HepG2 (cell line): ENCODE data around the gene COL2A1. TPM values are rescaled to one million over a fixed set of nuclear protein-coding genes. Genes with fewer than 3 reads are reported as not detected.

ENCODE experiments used
- ATAC-seq: fragments of 200-7000 bp; cut with Tn5 transposase; 3 replicates; pipeline ENCODE4 v1.9.1; 2020; ENCODE audit warnings: mild to moderate bottlenecking, moderate library complexity
- BruUV-seq: library from RNA; stranded (reverse); fragments of 400-500 nt; replicated peaks from 2 replicates; lab custom pipeline; 2021; lab: Mats Ljungman, UMichigan
- CTCF ChIA-PET: fragments of 300-600 bp; formaldehyde crosslinking; extraction: SDS; loops from one replicate; lab custom pipeline; 2021; ENCODE audit warnings: low total read pairs, inconsistent platforms, low intra/inter-chr PET ratio; lab: Yijun Ruan, JAX
- POLR2A ChIA-PET: fragments of 350-600 bp; sonication (Branson Sonifier 250); formaldehyde crosslinking; loops from one replicate; lab custom pipeline; 2020; ENCODE audit warnings: antibody characterized with exemption, inconsistent platforms; lab: Yijun Ruan, JAX
- DNase-seq: peaks from one replicate; pipeline ENCODE4 v3.0.0-alpha.2; 2015; ENCODE audit warnings: low spot score
- FAIRE-seq: peaks from 3 replicates; lab custom pipeline; 2011; peaks lifted over from hg19 to GRCh38; lab: Jason Lieb, UNC
- H2AFZ ChIP-seq: one replicate; pipeline ENCODE4 v1.6.1; 2011; ENCODE audit warnings: low read length, inconsistent platforms
- H3K27ac ChIP-seq: fragments of 300-600 bp; 3 replicates; pipeline ENCODE4 v1.8.0; 2011; ENCODE audit warnings: mixed run types, mild to moderate bottlenecking, mixed read lengths, low read length, inconsistent platforms; ENCODE audit not compliant: insufficient read depth; ENCODE audit errors: extremely low read length
- H3K27me3 ChIP-seq, 2 experiments: fragments of 200-600 bp in 1 of 2; 2 replicates in 1 of 2; 3 replicates in 1 of 2; pipeline versions ENCODE4 v1.6.0 to v1.8.0; 2011; ENCODE audit warnings: low read length in 2 of 2, mild to moderate bottlenecking in 2 of 2, moderate library complexity in 2 of 2, inconsistent platforms in 1 of 2; ENCODE audit not compliant: insufficient read depth in 2 of 2, control insufficient read depth in 1 of 2
- H3K36me3 ChIP-seq, 2 experiments: fragments of 200-600 bp in 1 of 2; replicated peaks in 1 of 2; 2 replicates in 1 of 2; 3 replicates in 1 of 2; pipeline versions ENCODE4 v1.5.1 to v1.8.0; 2011; ENCODE audit warnings: low read length in 2 of 2, inconsistent platforms in 1 of 2; ENCODE audit not compliant: insufficient read depth in 2 of 2, control insufficient read depth in 1 of 2
- H3K4me1 ChIP-seq: 2 replicates; pipeline ENCODE4 v1.5.1; 2012; ENCODE audit warnings: low read length, inconsistent platforms; ENCODE audit not compliant: insufficient read depth
- H3K4me2 ChIP-seq: 2 replicates; pipeline ENCODE4 v1.6.0; 2011; ENCODE audit warnings: low read depth, low read length, inconsistent platforms
- H3K4me3 ChIP-seq, 3 experiments: fragments of 200-600 bp in 1 of 3; sonication (generic), shearing (Covaris generic) in 1 of 3; replicated peaks in 1 of 3; 2 replicates each; pipeline ENCODE4 v1.5.1; 2011 to 2016; ENCODE audit warnings: low read length in 3 of 3, inconsistent platforms in 2 of 3, low read depth in 2 of 3, mild to moderate bottlenecking in 2 of 3, control low read depth in 1 of 3, mixed read lengths in 1 of 3; ENCODE audit not compliant: insufficient read depth in 1 of 3
- H3K79me2 ChIP-seq: one replicate; pipeline ENCODE4 v1.6.1; 2011; ENCODE audit warnings: low read length, inconsistent platforms; ENCODE audit not compliant: insufficient read depth
- H3K9ac ChIP-seq: 2 replicates; pipeline ENCODE4 v1.6.0; 2011; ENCODE audit warnings: mild to moderate bottlenecking, low read depth, low read length, inconsistent platforms; ENCODE audit not compliant: insufficient read depth
- H3K9me3 ChIP-seq: 2 replicates; pipeline ENCODE4 v1.5.1; 2012; ENCODE audit warnings: mild to moderate bottlenecking, low read length
- H4K20me1 ChIP-seq: 2 replicates; pipeline ENCODE4 v1.6.0; 2011; ENCODE audit warnings: inconsistent platforms, mild to moderate bottlenecking, low read length, moderate library complexity; ENCODE audit not compliant: insufficient read depth
- GZF1 ChIP-seq: sonication (generic); formaldehyde crosslinking; IDR thresholded peaks from 2 replicates; pipeline ENCODE4 v1.5.1; 2020; ENCODE audit warnings: mild to moderate bottlenecking, missing genetic modification reagents
- JUN ChIP-seq: sonication (generic); formaldehyde crosslinking; IDR thresholded peaks from 2 replicates; pipeline ENCODE4 v1.4.0; 2020; ENCODE audit warnings: mild to moderate bottlenecking, missing genetic modification reagents
- KLF12 ChIP-seq: sonication (generic); formaldehyde crosslinking; IDR thresholded peaks from 2 replicates; pipeline ENCODE4 v1.4.0; 2020; ENCODE audit warnings: missing genetic modification reagents, borderline replicate concordance
- NFKB2 ChIP-seq: sonication (generic); formaldehyde crosslinking; IDR thresholded peaks from 2 replicates; pipeline ENCODE4 v1.4.0; 2020; ENCODE audit warnings: missing genetic modification reagents, borderline replicate concordance
- NKX3-1 ChIP-seq: sonication (generic); formaldehyde crosslinking; IDR thresholded peaks from 2 replicates; pipeline ENCODE4 v1.5.0; 2020; ENCODE audit warnings: missing genetic modification reagents
- NR2F6 ChIP-seq, 2 experiments: IDR thresholded peaks; 2 replicates each; pipeline ENCODE4 v1.6.1; 2016; ENCODE audit warnings: antibody characterized with exemption in 1 of 2, mild to moderate bottlenecking in 1 of 2
- RARA ChIP-seq: IDR thresholded peaks from 2 replicates; pipeline ENCODE4 v1.6.1; 2016; ENCODE audit warnings: missing genetic modification reagents, missing compliant biosample characterization
- SIN3B ChIP-seq: fragments of 150-350 bp; IDR thresholded peaks from 2 replicates; pipeline ENCODE4 v1.6.1; 2014; ENCODE audit warnings: low read length
- SIX1 ChIP-seq: sonication (generic); formaldehyde crosslinking; IDR thresholded peaks from 2 replicates; pipeline ENCODE4 v1.4.0; 2020; ENCODE audit warnings: missing genetic modification reagents, borderline replicate concordance
- SMARCE1 ChIP-seq: fragments of 450-650 bp; IDR thresholded peaks from 2 replicates; pipeline ENCODE4 v1.6.1; 2017; ENCODE audit warnings: borderline replicate concordance
- SP4 ChIP-seq: sonication (generic); formaldehyde crosslinking; IDR thresholded peaks from 2 replicates; pipeline ENCODE4 v1.8.1; 2023; ENCODE audit warnings: mild to moderate bottlenecking, missing genetic modification reagents
- TEAD2 ChIP-seq: sonication (generic); formaldehyde crosslinking; IDR thresholded peaks from 2 replicates; pipeline ENCODE4 v1.9.0; 2021; ENCODE audit warnings: missing genetic modification reagents
- ZFP1 ChIP-seq: IDR thresholded peaks from 2 replicates; pipeline ENCODE4 v1.6.1; 2016
- ZKSCAN8 ChIP-seq: IDR thresholded peaks from 2 replicates; pipeline ENCODE4 v1.6.1; 2016; ENCODE audit warnings: borderline replicate concordance, missing genetic modification reagents, missing compliant biosample characterization
- ZNF605 ChIP-seq: sonication (generic); formaldehyde crosslinking; IDR thresholded peaks from 2 replicates; pipeline ENCODE4 v1.8.0; 2022; ENCODE audit warnings: mild to moderate bottlenecking, missing genetic modification reagents
- ZNF607 ChIP-seq: sonication (generic); formaldehyde crosslinking; IDR thresholded peaks from 2 replicates; pipeline ENCODE4 v1.5.1; 2020; ENCODE audit warnings: missing genetic modification reagents, mild to moderate bottlenecking, borderline replicate concordance
- ZNF687 ChIP-seq: sonication (generic); formaldehyde crosslinking; IDR thresholded peaks from 2 replicates; pipeline ENCODE4 v1.5.1; 2020; ENCODE audit warnings: mild to moderate bottlenecking, missing genetic modification reagents, moderate library complexity
- ZNF777 ChIP-seq: sonication (generic); formaldehyde crosslinking; IDR thresholded peaks from 2 replicates; pipeline ENCODE4 v1.4.0; 2020; ENCODE audit warnings: missing genetic modification reagents
- ZNF790 ChIP-seq: sonication (generic); formaldehyde crosslinking; IDR thresholded peaks from 2 replicates; pipeline ENCODE4 v1.8.0; 2022; ENCODE audit warnings: missing genetic modification reagents, mild to moderate bottlenecking, borderline replicate concordance
- ZNF816 ChIP-seq: sonication (generic); formaldehyde crosslinking; IDR thresholded peaks from 2 replicates; pipeline ENCODE4 v1.8.0; 2022; ENCODE audit warnings: missing genetic modification reagents, mild to moderate bottlenecking, borderline replicate concordance
- WGBS: methylation state at CpG from one replicate; pipeline ENCODE4 v1.1.6; 2017; ENCODE audit warnings: low lambda C conversion rate; 5-methylcytosine and 5-hydroxymethylcytosine counted together
- in situ Hi-C: cut with HindIII; loops from 2 replicates; pipeline ENCODE4 v1.10.0; 2017; ENCODE audit warnings: low pct_unique_long_range_greater_than_20kb; ENCODE audit not compliant: extremely low pct_ligation_motif_present
- intact Hi-C: fragments of 100-400 bp; cut with micrococcal nuclease; formaldehyde crosslinking; loops from one replicate; pipeline ENCODE4 v1.10.0; 2022; ENCODE audit not compliant: unreplicated experiment
- polyA plus RNA-seq, 8 experiments: library from polyadenylated mRNA; depleted of rRNA in 3 of 8; stranded (reverse) in 7 of 8; unstranded in 1 of 8; fragments of >200 nt; fragmentation: Illumina TruSeq in 4 of 8; extraction: Trizol in 4 of 8; gene quantifications; 2 replicates each; pipeline versions ENCODE4 v1.2.1 to v1.2.3, GENCODE V29; 2011 to 2016; ENCODE audit warnings: low read depth in 4 of 8, missing spikeins in 1 of 8, mixed read lengths in 1 of 8; ENCODE audit not compliant: insufficient read depth in 1 of 8
- total RNA-seq, 5 experiments: library from RNA; depleted of rRNA; stranded (reverse); fragments of >200 nt; fragmentation: Illumina TruSeq; extraction: Trizol; gene quantifications; 2 replicates each; pipeline ENCODE4 v1.2.3, GENCODE V29; 2016; ENCODE audit warnings: low read depth in 1 of 5

Gene COL2A1
- total and polyA plus RNA-seq, 2 of the 13 experiments (the other 11 are each of a cell fraction or from before 2014, with no cell fraction given): 7.4 to 38.3 TPM

GRCh38 chr12:47949441-47950341 is 54.6 kb downstream of the COL2A1 start:
- H3K4me1 ChIP-seq: peaks cover 60% of the 10 kb centered on the region
- ATAC-seq (peak; percentile 89), DNase-seq (peak; percentile 76), FAIRE-seq (peak; percentile 75)
- H3K9me3 ChIP-seq: no peaks in the 10 kb centered on the region
- WGBS: 3% methylated on average over 22 of the region's 32 CpGs
- no TSS peak for BruUV-seq
- no peaks in the 10 kb centered on the region for H4K20me1 ChIP-seq
- peak overlapping the region; percentile 34 to 54 (median 41); a peak in 5 of 6 replicates for H3K4me3 ChIP-seq
- CTCF ChIA-PET: interaction anchor here (0.7 to 3.8 kb wide), 3 partner anchors 14 to 79 kb away, joined by 3 to 30 read pairs (median 3); partner anchors contain the start of gene TMEM106C
- POLR2A ChIA-PET: interaction anchor here (1.1 kb wide), 1 partner anchor 49 kb away, joined by 3 read pairs; no protein-coding TSS in a partner anchor
- no peaks in the 10 kb centered on the region for H3K79me2 ChIP-seq
- no peak overlapping the region for H2AFZ ChIP-seq
- H3K27ac ChIP-seq: peak overlapping the region; percentile 51
- H3K36me3 ChIP-seq: no peaks in the 10 kb centered on the region
- intact Hi-C loops: loop anchor here (1.0 to 10.0 kb wide), 2 partner anchors 49 to 215 kb away; no protein-coding TSS in a partner anchor
- peak overlapping the region; percentile 30 for H3K9ac ChIP-seq
- in situ Hi-C loops: loop anchor here (5.0 to 10.0 kb wide), 2 partner anchors 47 to 215 kb away; partner anchors contain the start of gene VDR
- H3K27me3 ChIP-seq: peaks cover 3 to 25% of the 10 kb centered on the region in 2 experiments
- H3K4me2 ChIP-seq: peak overlapping the region; percentile 81
- peak; percentile 38; the same call in 1 of the 2 replicates for TF ChIP-seq ZNF816 (CRISPR knock-in tag)
- TF ChIP-seq ZFP1 (CRISPR knock-in tag): no peak
- no peak for TF ChIP-seq GZF1 (CRISPR knock-in tag)
- no peak for TF ChIP-seq JUN
- no peak for TF ChIP-seq ZNF790 (CRISPR knock-in tag)
- TF ChIP-seq SIX1 (CRISPR knock-in tag): no peak
- peak; percentile 14; the same call in 1 of the 2 replicates for TF ChIP-seq NR2F6 (IDR thresholded peaks at IDR 0.05)
- TF ChIP-seq NR2F6 (CRISPR knock-in tag; IDR thresholded peaks at IDR 0.05): no peak
- 0 out of 2 replicates have a peak, but pooled peaks have one; percentile 30 for TF ChIP-seq ZNF605 (CRISPR knock-in tag)
- peak; percentile 13; the same call in 1 of the 2 replicates for TF ChIP-seq RARA
- peak; percentile 83 for TF ChIP-seq ZNF687 (CRISPR knock-in tag)
- TF ChIP-seq SP4 (CRISPR knock-in tag): 0 out of 2 replicates have a peak, but pooled peaks have one; percentile 21
- no peak for TF ChIP-seq ZNF777 (CRISPR knock-in tag)
- no peak for TF ChIP-seq SIN3B
- no peak for TF ChIP-seq ZKSCAN8 (CRISPR knock-in tag)
- TF ChIP-seq NKX3-1 (CRISPR knock-in tag): no peak
- TF ChIP-seq KLF12 (CRISPR knock-in tag): no peak
- TF ChIP-seq TEAD2 (CRISPR knock-in tag): no peak
- TF ChIP-seq ZNF607 (CRISPR knock-in tag): peak; percentile 58; the same call in 1 of the 2 replicates
- TF ChIP-seq SMARCE1: no peak
- TF ChIP-seq NFKB2 (CRISPR knock-in tag): peak; percentile 42; the same call in 1 of the 2 replicates
